H1 (cell line): ENCODE measurements around the gene LRRC4. TPM values are rescaled to one million over a fixed set of nuclear protein-coding genes. Genes with fewer than 3 reads are reported as not detected.

Experiments used
- CTCF ChIA-PET: fragments of 300-600 bp; sonication (Branson Sonifier 250); formaldehyde crosslinking; loops from one replicate; lab custom pipeline; 2021; ENCODE audit not compliant: partially characterized antibody; lab: Charles Lee
- POLR2A ChIA-PET: fragments of 300-600 bp; sonication (Branson Sonifier 250); formaldehyde crosslinking; loops from one replicate; lab custom pipeline; 2021; ENCODE audit warnings: inconsistent platforms; ENCODE audit not compliant: partially characterized antibody; lab: Charles Lee
- DNase-seq, 2 experiments: peaks; one replicate each; pipeline versions ENCODE4 v3.0.0 to v3.0.0-alpha.2; 2010 to 2022; ENCODE audit warnings: low spot score in 2 of 2, low read depth in 1 of 2, mixed read lengths in 1 of 2
- FAIRE-seq: peaks from 2 replicates; lab custom pipeline; 2011; peaks lifted over from hg19 to GRCh38; lab: Jason Lieb, UNC
- H2AFZ ChIP-seq: 2 replicates; pipeline ENCODE4 v1.8.1; 2012; ENCODE audit warnings: low read length, inconsistent platforms
- H2AK5ac ChIP-seq: 2 replicates; pipeline ENCODE4 v1.6.1; 2013; ENCODE audit warnings: low read depth, low read length
- H2BK120ac ChIP-seq: replicated peaks from 2 replicates; pipeline ENCODE3; 2013; ENCODE audit warnings: low read depth, low read length, inconsistent platforms
- H2BK12ac ChIP-seq: 2 replicates; pipeline ENCODE4 v1.6.1; 2013; ENCODE audit warnings: low read depth, low read length
- H2BK15ac ChIP-seq: 2 replicates; pipeline ENCODE4 v1.6.1; 2013; ENCODE audit warnings: low read length
- H2BK20ac ChIP-seq: 2 replicates; pipeline ENCODE4 v1.6.1; 2013; ENCODE audit warnings: low read length
- H2BK5ac ChIP-seq: 2 replicates; pipeline ENCODE4 v1.6.1; 2013; ENCODE audit warnings: low read depth, low read length
- H3K14ac ChIP-seq: 2 replicates; pipeline ENCODE4 v1.6.1; 2013; ENCODE audit warnings: inconsistent platforms; ENCODE audit not compliant: insufficient read length
- H3K18ac ChIP-seq: 2 replicates; pipeline ENCODE4 v1.6.1; 2013; ENCODE audit warnings: low read length; ENCODE audit errors: extremely low read depth
- H3K23ac ChIP-seq: 2 replicates; pipeline ENCODE4 v1.6.1; 2013; ENCODE audit warnings: inconsistent platforms; ENCODE audit not compliant: insufficient read length
- H3K23me2 ChIP-seq: 2 replicates; pipeline ENCODE4 v1.6.1; 2013; ENCODE audit warnings: low read depth, low read length
- H3K27ac ChIP-seq: 2 replicates; pipeline ENCODE4 v1.6.1; 2011; ENCODE audit warnings: low read depth, low read length, inconsistent platforms
- H3K27me3 ChIP-seq, 4 experiments: replicated peaks in 1 of 4; 1 replicate in 1 of 4; 2 replicates in 3 of 4; pipeline versions ENCODE4 v1.6.1 to v1.8.1; 2011 to 2013; ENCODE audit warnings: low read length in 3 of 4, mild to moderate bottlenecking in 3 of 4, inconsistent platforms in 2 of 4, mixed read lengths in 2 of 4, moderate library complexity in 1 of 4; ENCODE audit not compliant: control insufficient read depth in 3 of 4, insufficient read depth in 3 of 4; ENCODE audit errors: extremely low read depth in 1 of 4
- H3K36me3 ChIP-seq, 4 experiments: 2 replicates each; pipeline versions ENCODE4 v1.6.1 to v1.8.1; 2011 to 2013; ENCODE audit warnings: mild to moderate bottlenecking in 4 of 4, low read length in 3 of 4, moderate library complexity in 2 of 4, control low read depth in 1 of 4, inconsistent platforms in 1 of 4; ENCODE audit not compliant: insufficient read depth in 4 of 4, control insufficient read depth in 2 of 4
- H3K4ac ChIP-seq: replicated peaks from 2 replicates; pipeline ENCODE3; 2013; ENCODE audit warnings: low read length, low read depth, mixed read lengths, inconsistent platforms; ENCODE audit not compliant: insufficient read length
- H3K4me1 ChIP-seq, 4 experiments: replicated peaks in 1 of 4; 1 replicate in 1 of 4; 2 replicates in 3 of 4; pipeline versions ENCODE4 v1.6.1 to v1.8.1; 2011 to 2013; ENCODE audit warnings: low read length in 3 of 4, inconsistent platforms in 2 of 4, mixed read lengths in 1 of 4; ENCODE audit not compliant: insufficient read depth in 4 of 4, control insufficient read depth in 3 of 4
- H3K4me2 ChIP-seq, 2 experiments: 2 replicates each; pipeline versions ENCODE4 v1.6.1 to v1.8.1; 2011 to 2013; ENCODE audit warnings: low read depth in 2 of 2, low read length in 2 of 2, control low read depth in 1 of 2, inconsistent platforms in 1 of 2, mild to moderate bottlenecking in 1 of 2; ENCODE audit not compliant: insufficient read depth in 1 of 2
- H3K4me3 ChIP-seq, 4 experiments: fragments of 200-600, 300-600 bp in 1 of 4; sonication (generic), shearing (Covaris generic), sonication (Bioruptor Twin) in 1 of 4; 2 replicates each; pipeline versions ENCODE4 v1.5.1 to v1.8.1; 2011 to 2016; ENCODE audit warnings: low read length in 4 of 4, low read depth in 3 of 4, control low read depth in 2 of 4, inconsistent platforms in 2 of 4, mild to moderate bottlenecking in 2 of 4, mixed read lengths in 1 of 4, moderate library complexity in 1 of 4; ENCODE audit not compliant: insufficient read depth in 2 of 4; ENCODE audit errors: extremely low read depth in 1 of 4
- H3K56ac ChIP-seq: replicated peaks from 2 replicates; pipeline ENCODE3; 2013; ENCODE audit warnings: low read depth, mild to moderate bottlenecking, mixed read lengths, low read length, inconsistent platforms; ENCODE audit not compliant: insufficient read length
- H3K79me1 ChIP-seq: 2 replicates; pipeline ENCODE4 v1.6.1; 2013; ENCODE audit warnings: low read depth, low read length, control low read depth
- H3K79me2 ChIP-seq, 2 experiments: 2 replicates each; pipeline versions ENCODE4 v1.6.1 to v1.8.1; 2012 to 2013; ENCODE audit warnings: low read length in 2 of 2, mild to moderate bottlenecking in 2 of 2, inconsistent platforms in 1 of 2; ENCODE audit not compliant: insufficient read depth in 2 of 2, control insufficient read depth in 1 of 2
- H3K9ac ChIP-seq, 4 experiments: replicated peaks in 1 of 4; 1 replicate in 1 of 4; 2 replicates in 3 of 4; pipeline versions ENCODE4 v1.6.1 to v1.8.1; 2011 to 2013; ENCODE audit warnings: low read depth in 3 of 4, low read length in 3 of 4, control low read depth in 2 of 4, mild to moderate bottlenecking in 2 of 4, moderate library complexity in 2 of 4, inconsistent platforms in 1 of 4; ENCODE audit errors: extremely low read depth in 1 of 4
- H3K9me3 ChIP-seq, 2 experiments: 2 replicates each; pipeline versions ENCODE4 v1.6.1 to v1.8.1; 2012 to 2013; ENCODE audit warnings: mild to moderate bottlenecking in 2 of 2, moderate library complexity in 2 of 2, control low read depth in 1 of 2, inconsistent platforms in 1 of 2, low read depth in 1 of 2, low read length in 1 of 2, mixed read lengths in 1 of 2; ENCODE audit not compliant: insufficient read depth in 2 of 2
- H4K20me1 ChIP-seq, 2 experiments: replicated peaks in 1 of 2; 2 replicates each; pipeline versions ENCODE3 to v1.8.1; 2011 to 2013; ENCODE audit warnings: inconsistent platforms in 2 of 2, low read length in 2 of 2, mild to moderate bottlenecking in 1 of 2; ENCODE audit not compliant: insufficient read depth in 2 of 2, control insufficient read depth in 1 of 2
- H4K5ac ChIP-seq: 2 replicates; pipeline ENCODE4 v1.6.1; 2013; ENCODE audit warnings: low read length, low read depth, mixed read lengths, inconsistent platforms; ENCODE audit not compliant: insufficient read length
- H4K8ac ChIP-seq: 2 replicates; pipeline ENCODE4 v1.8.0; 2013; ENCODE audit warnings: mild to moderate bottlenecking, moderate library complexity, low read length, inconsistent platforms; ENCODE audit not compliant: insufficient read depth; ENCODE audit errors: extremely low read depth
- H4K91ac ChIP-seq: replicated peaks from 2 replicates; pipeline ENCODE3; 2013; ENCODE audit warnings: low read length, mixed read lengths, inconsistent platforms; ENCODE audit not compliant: insufficient read length
- ASH2L ChIP-seq: fragments of 200-600, 300-600 bp; sonication (generic); IDR thresholded peaks from one replicate; pipeline ENCODE4 v1.7.1; 2017; ENCODE audit warnings: low read length
- CHD2 ChIP-seq: IDR thresholded peaks from 2 replicates; pipeline ENCODE4 v1.6.1; 2012; ENCODE audit warnings: low read length, improper control_type of control experiment
- KDM4A ChIP-seq: IDR thresholded peaks from one replicate; pipeline ENCODE4 v1.7.1; 2012; ENCODE audit warnings: low read depth, mild to moderate bottlenecking, moderate library complexity, low read length, inconsistent platforms; ENCODE audit not compliant: severe bottlenecking
- RFX5 ChIP-seq: IDR thresholded peaks from 2 replicates; pipeline ENCODE4 v1.6.1; 2011; ENCODE audit warnings: low read depth, low read length, improper control_type of control experiment, borderline replicate concordance
- RXRA ChIP-seq: IDR thresholded peaks from 2 replicates; pipeline ENCODE4 v1.6.1; 2011; ENCODE audit warnings: low read depth, mild to moderate bottlenecking, low read length, moderate library complexity; ENCODE audit not compliant: insufficient read depth
- SAP30 ChIP-seq: fragments of 300-600 bp; sonication (generic); IDR thresholded peaks from 2 replicates; pipeline ENCODE4 v1.7.1; 2012; ENCODE audit warnings: low read length, moderate library complexity, mild to moderate bottlenecking, inconsistent platforms; ENCODE audit not compliant: insufficient read depth, insufficient replicate concordance
- WGBS, 2 experiments: shearing (Covaris generic) in 1 of 2; methylation state at CpG; one replicate each; pipeline versions ENCODE4 v1.1.6 to v1.1.7; 2013 to 2015; ENCODE audit warnings: low lambda C conversion rate in 2 of 2, mixed read lengths in 2 of 2, inconsistent platforms in 1 of 2, low coverage in 1 of 2, missing lambda C conversion rate in 1 of 2; ENCODE audit not compliant: insufficient replicate concordance in 2 of 2, insufficient coverage in 1 of 2, insufficient read length in 1 of 2; ENCODE audit errors: extremely low coverage in 1 of 2, missing lambda C conversion rate in 1 of 2; 5-methylcytosine and 5-hydroxymethylcytosine counted together
- polyA plus RNA-seq, 7 experiments: library from polyadenylated mRNA; depleted of rRNA in 3 of 7; stranded (reverse) in 5 of 7; unstranded in 2 of 7; fragments of >200 nt in 5 of 7; fragments of 200-250 nt in 2 of 7; gene quantifications; 1 replicate in 5 of 7; 2 replicates in 1 of 7; 4 replicates in 1 of 7; pipeline versions ENCODE4 v1.2.1 to v1.2.3, GENCODE V29; 2011 to 2013; ENCODE audit warnings: missing spikeins in 2 of 7, mixed read lengths in 2 of 7
- total RNA-seq: library from RNA; stranded (reverse); fragmentation: NEBNext Ultra II Directional; extraction: Animal tissue kit (Norgen Biotek cat#: 25700); gene quantifications from 2 replicates; pipeline ENCODE4 v1.2.1, GENCODE V29; 2021
- TF ChIP-seq, protein P1 (sequence below): IDR thresholded peaks from 2 replicates; pipeline ENCODE4 v1.6.1; 2011; ENCODE audit warnings: low read length, improper control_type of control experiment

The LRRC4 gene
- total and polyA plus RNA-seq, 2 of the 8 experiments (the other 6 are each of a cell fraction or from before 2014, with no cell fraction given), result 13.4 to 16.4 TPM

- Histone ChIP-seq H3K4me3 (no peak overlapping the region), H3K4ac (no peak overlapping the region), H2AK5ac (no peak overlapping the region), H2BK5ac (no peak overlapping the region), H3K4me2 (no peak overlapping the region), H3K56ac (no peak overlapping the region), H3K23ac (no peak overlapping the region), H2AFZ (no peak overlapping the region), H3K9me3 (no peaks in the 10 kb centered on the region), H3K79me1 (no peaks in the 10 kb centered on the region; the same call in none of the 2 replicates), H3K14ac (no peak overlapping the region), H3K4me1 (peaks cover 4 to 7% (median 6%) of the 10 kb centered on the region in 4 experiments; a peak in 4 of 7 replicates), H3K9ac (no peak overlapping the region), H3K18ac (no peak overlapping the region), H2BK120ac (no peak overlapping the region), H2BK15ac (no peak overlapping the region), H4K91ac (no peak overlapping the region), H3K27ac (no peak overlapping the region), H3K27me3 (no peaks in the 10 kb centered on the region), H4K5ac (no peak overlapping the region), H4K8ac (no peak overlapping the region), H2BK20ac (no peak overlapping the region), H3K23me2 (peaks cover 2% of the 10 kb centered on the region; the same call in 1 of the 2 replicates), H4K20me1 (no peaks in the 10 kb centered on the region), H3K79me2 (peaks cover 0 to 4% of the 10 kb centered on the region in 2 experiments; a peak in 1 of 4 replicates), H2BK12ac (no peak overlapping the region), H3K36me3 (peaks cover 0 to 11% (median 0%) of the 10 kb centered on the region in 4 experiments; a peak in 1 of 8 replicates)
- TF ChIP-seq KDM4A (no peak), SAP30 (no peak), RFX5 (no peak), CHD2 (no peak), RXRA (no peak), ASH2L (no peak)
- TF ChIP-seq, protein P1, sequence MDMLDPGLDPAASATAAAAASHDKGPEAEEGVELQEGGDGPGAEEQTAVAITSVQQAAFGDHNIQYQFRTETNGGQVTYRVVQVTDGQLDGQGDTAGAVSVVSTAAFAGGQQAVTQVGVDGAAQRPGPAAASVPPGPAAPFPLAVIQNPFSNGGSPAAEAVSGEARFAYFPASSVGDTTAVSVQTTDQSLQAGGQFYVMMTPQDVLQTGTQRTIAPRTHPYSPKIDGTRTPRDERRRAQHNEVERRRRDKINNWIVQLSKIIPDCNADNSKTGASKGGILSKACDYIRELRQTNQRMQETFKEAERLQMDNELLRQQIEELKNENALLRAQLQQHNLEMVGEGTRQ, result no peak
- DNase-seq (no peak), FAIRE-seq (no peak)
- ChIA-PET CTCF (interaction anchor here (0.7 to 1.0 kb wide), 3 partner anchors 12 to 123 kb away, joined by 3 to 5 read pairs (median 5); no protein-coding TSS in a partner anchor), POLR2A (no interaction called here)
- 65% methylated on average over 1 of the region's 1 CpG; no CpG with 5 or more reads in 1 of the 2 experiments for WGBS, 2 experiments
Observed at GRCh38 chr7:127980901-127981300, 50.3 kb downstream of the LRRC4 start.
